H1 (cell line): ENCODE measurements around the gene COL4A2. TPM values are rescaled to one million over a fixed set of nuclear protein-coding genes. Genes with fewer than 3 reads are reported as not detected.

Experiments
- BCL11A ChIP-seq, 2 experiments: IDR thresholded peaks; one replicate each; pipeline ENCODE4 v1.6.1; 2011; ENCODE audit warnings: low read depth in 2 of 2, low read length in 2 of 2, mild to moderate bottlenecking in 2 of 2
- BRCA1 ChIP-seq: IDR thresholded peaks from 2 replicates; pipeline ENCODE4 v1.6.1; 2012; ENCODE audit warnings: low read depth, low read length, improper control_type of control experiment
- CTBP2 ChIP-seq: IDR thresholded peaks from 2 replicates; pipeline ENCODE4 v1.7.0; 2011; ENCODE audit warnings: borderline replicate concordance, mild to moderate bottlenecking, moderate library complexity, mixed read lengths, low read length; ENCODE audit not compliant: insufficient read depth, insufficient read length
- HDAC2 ChIP-seq, 2 experiments: fragments of 300-600 bp in 1 of 2; sonication (generic) in 1 of 2; IDR thresholded peaks; 2 replicates each; pipeline ENCODE4 v1.6.1; 2011 to 2012; ENCODE audit warnings: low read depth in 2 of 2, low read length in 2 of 2, mild to moderate bottlenecking in 2 of 2, moderate library complexity in 2 of 2, borderline replicate concordance in 1 of 2, inconsistent platforms in 1 of 2
- POLR2A ChIP-seq, 2 experiments: IDR thresholded peaks; 1 replicate in 1 of 2; 2 replicates in 1 of 2; pipeline ENCODE4 v1.6.1; 2011; ENCODE audit warnings: low read depth in 2 of 2, low read length in 2 of 2, mild to moderate bottlenecking in 2 of 2; ENCODE audit errors: control extremely low read depth in 1 of 2
- SIRT6 ChIP-seq: IDR thresholded peaks from one replicate; pipeline ENCODE4 v1.7.1; 2012; ENCODE audit warnings: low read length, inconsistent platforms
- SP2 ChIP-seq: IDR thresholded peaks from 2 replicates; pipeline ENCODE4 v1.6.1; 2012; ENCODE audit warnings: mild to moderate bottlenecking, low read length, inconsistent platforms
- polyA plus RNA-seq, 7 experiments: library from polyadenylated mRNA; depleted of rRNA in 3 of 7; stranded (reverse) in 5 of 7; unstranded in 2 of 7; fragments of >200 nt in 5 of 7; fragments of 200-250 nt in 2 of 7; gene quantifications; 1 replicate in 5 of 7; 2 replicates in 1 of 7; 4 replicates in 1 of 7; pipeline versions ENCODE4 v1.2.1 to v1.2.3, GENCODE V29; 2011 to 2013; ENCODE audit warnings: missing spikeins in 2 of 7, mixed read lengths in 2 of 7
- total RNA-seq: library from RNA; stranded (reverse); fragmentation: NEBNext Ultra II Directional; extraction: Animal tissue kit (Norgen Biotek cat#: 25700); gene quantifications from 2 replicates; pipeline ENCODE4 v1.2.1, GENCODE V29; 2021
- TF ChIP-seq, protein P1 (sequence below): fragments of 300-600 bp; sonication (generic); IDR thresholded peaks from 2 replicates; pipeline ENCODE4 v1.7.1; 2012; ENCODE audit warnings: low read length, moderate library complexity, mild to moderate bottlenecking, inconsistent platforms; ENCODE audit not compliant: insufficient replicate concordance
- TF ChIP-seq, protein P2 (sequence below): IDR thresholded peaks from 2 replicates; pipeline ENCODE4 v1.6.1; 2012; ENCODE audit warnings: inconsistent platforms
- TF ChIP-seq, protein P3 (sequence below): IDR thresholded peaks from 2 replicates; pipeline ENCODE4 v1.6.1; 2011; ENCODE audit warnings: low read depth, mild to moderate bottlenecking, low read length; ENCODE audit not compliant: insufficient read depth

Gene COL4A2
- total and polyA plus RNA-seq, 2 of the 8 experiments (the other 6 are each of a cell fraction or from before 2014, with no cell fraction given): 80.4 to 87.3 TPM

DNA sequence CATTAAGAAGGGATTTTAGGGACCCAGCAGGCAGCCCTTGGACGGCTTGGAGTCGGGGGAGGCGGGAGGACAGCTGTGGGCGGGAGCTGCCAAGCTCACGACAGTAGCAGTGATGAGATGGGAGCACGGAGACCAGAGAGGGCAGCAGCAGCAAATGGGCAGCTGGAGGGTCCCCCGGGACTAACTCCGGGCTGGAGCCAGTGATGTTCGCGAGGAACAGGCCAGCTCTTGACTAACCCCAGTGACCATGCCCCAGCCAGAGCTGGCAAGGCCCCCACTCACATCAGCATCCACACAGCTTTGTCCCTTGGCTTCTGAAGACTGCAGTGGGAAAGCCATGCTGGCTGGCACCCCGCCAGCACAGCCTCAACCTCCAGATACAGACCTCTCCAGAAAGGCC lies 172.6 kb downstream of the COL4A2 start (continued):
- TF ChIP-seq, protein P1, sequence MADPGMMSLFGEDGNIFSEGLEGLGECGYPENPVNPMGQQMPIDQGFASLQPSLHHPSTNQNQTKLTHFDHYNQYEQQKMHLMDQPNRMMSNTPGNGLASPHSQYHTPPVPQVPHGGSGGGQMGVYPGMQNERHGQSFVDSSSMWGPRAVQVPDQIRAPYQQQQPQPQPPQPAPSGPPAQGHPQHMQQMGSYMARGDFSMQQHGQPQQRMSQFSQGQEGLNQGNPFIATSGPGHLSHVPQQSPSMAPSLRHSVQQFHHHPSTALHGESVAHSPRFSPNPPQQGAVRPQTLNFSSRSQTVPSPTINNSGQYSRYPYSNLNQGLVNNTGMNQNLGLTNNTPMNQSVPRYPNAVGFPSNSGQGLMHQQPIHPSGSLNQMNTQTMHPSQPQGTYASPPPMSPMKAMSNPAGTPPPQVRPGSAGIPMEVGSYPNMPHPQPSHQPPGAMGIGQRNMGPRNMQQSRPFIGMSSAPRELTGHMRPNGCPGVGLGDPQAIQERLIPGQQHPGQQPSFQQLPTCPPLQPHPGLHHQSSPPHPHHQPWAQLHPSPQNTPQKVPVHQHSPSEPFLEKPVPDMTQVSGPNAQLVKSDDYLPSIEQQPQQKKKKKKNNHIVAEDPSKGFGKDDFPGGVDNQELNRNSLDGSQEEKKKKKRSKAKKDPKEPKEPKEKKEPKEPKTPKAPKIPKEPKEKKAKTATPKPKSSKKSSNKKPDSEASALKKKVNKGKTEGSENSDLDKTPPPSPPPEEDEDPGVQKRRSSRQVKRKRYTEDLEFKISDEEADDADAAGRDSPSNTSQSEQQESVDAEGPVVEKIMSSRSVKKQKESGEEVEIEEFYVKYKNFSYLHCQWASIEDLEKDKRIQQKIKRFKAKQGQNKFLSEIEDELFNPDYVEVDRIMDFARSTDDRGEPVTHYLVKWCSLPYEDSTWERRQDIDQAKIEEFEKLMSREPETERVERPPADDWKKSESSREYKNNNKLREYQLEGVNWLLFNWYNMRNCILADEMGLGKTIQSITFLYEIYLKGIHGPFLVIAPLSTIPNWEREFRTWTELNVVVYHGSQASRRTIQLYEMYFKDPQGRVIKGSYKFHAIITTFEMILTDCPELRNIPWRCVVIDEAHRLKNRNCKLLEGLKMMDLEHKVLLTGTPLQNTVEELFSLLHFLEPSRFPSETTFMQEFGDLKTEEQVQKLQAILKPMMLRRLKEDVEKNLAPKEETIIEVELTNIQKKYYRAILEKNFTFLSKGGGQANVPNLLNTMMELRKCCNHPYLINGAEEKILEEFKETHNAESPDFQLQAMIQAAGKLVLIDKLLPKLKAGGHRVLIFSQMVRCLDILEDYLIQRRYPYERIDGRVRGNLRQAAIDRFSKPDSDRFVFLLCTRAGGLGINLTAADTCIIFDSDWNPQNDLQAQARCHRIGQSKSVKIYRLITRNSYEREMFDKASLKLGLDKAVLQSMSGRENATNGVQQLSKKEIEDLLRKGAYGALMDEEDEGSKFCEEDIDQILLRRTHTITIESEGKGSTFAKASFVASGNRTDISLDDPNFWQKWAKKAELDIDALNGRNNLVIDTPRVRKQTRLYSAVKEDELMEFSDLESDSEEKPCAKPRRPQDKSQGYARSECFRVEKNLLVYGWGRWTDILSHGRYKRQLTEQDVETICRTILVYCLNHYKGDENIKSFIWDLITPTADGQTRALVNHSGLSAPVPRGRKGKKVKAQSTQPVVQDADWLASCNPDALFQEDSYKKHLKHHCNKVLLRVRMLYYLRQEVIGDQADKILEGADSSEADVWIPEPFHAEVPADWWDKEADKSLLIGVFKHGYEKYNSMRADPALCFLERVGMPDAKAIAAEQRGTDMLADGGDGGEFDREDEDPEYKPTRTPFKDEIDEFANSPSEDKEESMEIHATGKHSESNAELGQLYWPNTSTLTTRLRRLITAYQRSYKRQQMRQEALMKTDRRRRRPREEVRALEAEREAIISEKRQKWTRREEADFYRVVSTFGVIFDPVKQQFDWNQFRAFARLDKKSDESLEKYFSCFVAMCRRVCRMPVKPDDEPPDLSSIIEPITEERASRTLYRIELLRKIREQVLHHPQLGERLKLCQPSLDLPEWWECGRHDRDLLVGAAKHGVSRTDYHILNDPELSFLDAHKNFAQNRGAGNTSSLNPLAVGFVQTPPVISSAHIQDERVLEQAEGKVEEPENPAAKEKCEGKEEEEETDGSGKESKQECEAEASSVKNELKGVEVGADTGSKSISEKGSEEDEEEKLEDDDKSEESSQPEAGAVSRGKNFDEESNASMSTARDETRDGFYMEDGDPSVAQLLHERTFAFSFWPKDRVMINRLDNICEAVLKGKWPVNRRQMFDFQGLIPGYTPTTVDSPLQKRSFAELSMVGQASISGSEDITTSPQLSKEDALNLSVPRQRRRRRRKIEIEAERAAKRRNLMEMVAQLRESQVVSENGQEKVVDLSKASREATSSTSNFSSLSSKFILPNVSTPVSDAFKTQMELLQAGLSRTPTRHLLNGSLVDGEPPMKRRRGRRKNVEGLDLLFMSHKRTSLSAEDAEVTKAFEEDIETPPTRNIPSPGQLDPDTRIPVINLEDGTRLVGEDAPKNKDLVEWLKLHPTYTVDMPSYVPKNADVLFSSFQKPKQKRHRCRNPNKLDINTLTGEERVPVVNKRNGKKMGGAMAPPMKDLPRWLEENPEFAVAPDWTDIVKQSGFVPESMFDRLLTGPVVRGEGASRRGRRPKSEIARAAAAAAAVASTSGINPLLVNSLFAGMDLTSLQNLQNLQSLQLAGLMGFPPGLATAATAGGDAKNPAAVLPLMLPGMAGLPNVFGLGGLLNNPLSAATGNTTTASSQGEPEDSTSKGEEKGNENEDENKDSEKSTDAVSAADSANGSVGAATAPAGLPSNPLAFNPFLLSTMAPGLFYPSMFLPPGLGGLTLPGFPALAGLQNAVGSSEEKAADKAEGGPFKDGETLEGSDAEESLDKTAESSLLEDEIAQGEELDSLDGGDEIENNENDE: no peak
- TF ChIP-seq, protein P2, sequence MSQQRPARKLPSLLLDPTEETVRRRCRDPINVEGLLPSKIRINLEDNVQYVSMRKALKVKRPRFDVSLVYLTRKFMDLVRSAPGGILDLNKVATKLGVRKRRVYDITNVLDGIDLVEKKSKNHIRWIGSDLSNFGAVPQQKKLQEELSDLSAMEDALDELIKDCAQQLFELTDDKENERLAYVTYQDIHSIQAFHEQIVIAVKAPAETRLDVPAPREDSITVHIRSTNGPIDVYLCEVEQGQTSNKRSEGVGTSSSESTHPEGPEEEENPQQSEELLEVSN: no peak
- TF ChIP-seq CTBP2 (no peak), HDAC2 (IDR thresholded peaks at IDR 0.05; ENCODE audit: borderline replicate concordance in 1 of 2, low read depth in 2 of 2, low read length in 2 of 2) (no peak), POLR2A (IDR thresholded peaks at IDR 0.05; ENCODE audit: control extremely low read depth in 1 of 2, low read depth in 2 of 2, low read length in 2 of 2) (no peak), SP2 (no peak), BRCA1 (no peak), SIRT6 (no peak), BCL11A (IDR thresholded peaks at IDR 0.05; ENCODE audit: low read depth in 2 of 2, low read length in 2 of 2) (no peak)
- TF ChIP-seq, protein P3, sequence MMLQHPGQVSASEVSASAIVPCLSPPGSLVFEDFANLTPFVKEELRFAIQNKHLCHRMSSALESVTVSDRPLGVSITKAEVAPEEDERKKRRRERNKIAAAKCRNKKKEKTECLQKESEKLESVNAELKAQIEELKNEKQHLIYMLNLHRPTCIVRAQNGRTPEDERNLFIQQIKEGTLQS: no peak
